A549 (cell line): ENCODE measurements around the gene ZNF514.

Experiments
- MAZ ChIP-seq: fragments of 150-350 bp; IDR thresholded peaks from 2 replicates; pipeline ENCODE4 v1.6.1; 2014; ENCODE audit warnings: antibody characterized with exemption, low read depth, low read length, borderline replicate concordance
- TF ChIP-seq, protein P1 (sequence below): fragments of >200 bp; sonication (Bioruptor Twin); formaldehyde crosslinking; IDR thresholded peaks from 3 replicates; pipeline ENCODE4 v1.5.1; 2016

DNA sequence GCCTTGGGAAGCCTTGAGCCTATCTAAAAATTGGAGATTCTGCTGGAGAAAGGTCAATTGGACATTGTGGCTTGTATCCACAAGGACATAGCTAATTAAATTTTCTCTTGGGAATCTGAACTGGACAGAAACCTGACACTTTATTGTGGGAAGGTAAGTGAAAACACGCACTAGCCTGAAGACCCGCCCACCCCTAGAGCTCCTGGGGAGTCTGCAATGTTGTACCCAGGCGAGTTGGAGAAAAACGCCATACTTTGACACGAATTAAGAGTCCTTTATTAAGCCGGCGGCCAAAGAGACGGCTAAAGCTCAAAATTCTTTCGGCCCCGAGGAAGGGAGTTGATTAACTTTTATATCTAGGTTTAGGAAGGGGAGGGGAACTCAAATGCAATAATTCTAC, 46.4 kb upstream of the ZNF514 start:
- TF ChIP-seq, protein P1, sequence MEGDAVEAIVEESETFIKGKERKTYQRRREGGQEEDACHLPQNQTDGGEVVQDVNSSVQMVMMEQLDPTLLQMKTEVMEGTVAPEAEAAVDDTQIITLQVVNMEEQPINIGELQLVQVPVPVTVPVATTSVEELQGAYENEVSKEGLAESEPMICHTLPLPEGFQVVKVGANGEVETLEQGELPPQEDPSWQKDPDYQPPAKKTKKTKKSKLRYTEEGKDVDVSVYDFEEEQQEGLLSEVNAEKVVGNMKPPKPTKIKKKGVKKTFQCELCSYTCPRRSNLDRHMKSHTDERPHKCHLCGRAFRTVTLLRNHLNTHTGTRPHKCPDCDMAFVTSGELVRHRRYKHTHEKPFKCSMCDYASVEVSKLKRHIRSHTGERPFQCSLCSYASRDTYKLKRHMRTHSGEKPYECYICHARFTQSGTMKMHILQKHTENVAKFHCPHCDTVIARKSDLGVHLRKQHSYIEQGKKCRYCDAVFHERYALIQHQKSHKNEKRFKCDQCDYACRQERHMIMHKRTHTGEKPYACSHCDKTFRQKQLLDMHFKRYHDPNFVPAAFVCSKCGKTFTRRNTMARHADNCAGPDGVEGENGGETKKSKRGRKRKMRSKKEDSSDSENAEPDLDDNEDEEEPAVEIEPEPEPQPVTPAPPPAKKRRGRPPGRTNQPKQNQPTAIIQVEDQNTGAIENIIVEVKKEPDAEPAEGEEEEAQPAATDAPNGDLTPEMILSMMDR: no peak
- no peak for TF ChIP-seq MAZ
